Measurements from ENCODE around the gene USH2A.
"Not testable (repeated sequence)": the region's sequence is repeated elsewhere in the genome, so short reads cannot be mapped to it uniquely, and the experiment has no call there.

The USH2A gene

DNA sequence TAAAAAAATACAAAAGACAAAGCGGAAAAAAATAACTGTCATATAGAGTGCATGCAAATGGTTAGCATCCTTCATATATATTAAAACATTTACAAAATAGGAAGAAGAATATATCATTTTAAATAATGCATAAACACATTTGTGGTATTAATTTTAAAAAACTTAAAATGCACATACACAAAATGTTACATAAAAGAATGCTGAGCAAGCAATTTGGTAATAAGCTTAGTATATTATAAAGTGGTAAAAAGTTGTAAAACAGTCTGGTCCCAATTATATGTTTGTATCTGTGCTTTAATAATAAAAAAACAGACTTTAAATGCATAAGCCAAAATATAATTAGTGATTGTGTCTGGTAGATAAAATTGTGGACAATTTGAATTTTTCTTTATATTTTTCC lies 394.6 kb downstream of the USH2A start:
- DNase-seq: no peak

DNA sequence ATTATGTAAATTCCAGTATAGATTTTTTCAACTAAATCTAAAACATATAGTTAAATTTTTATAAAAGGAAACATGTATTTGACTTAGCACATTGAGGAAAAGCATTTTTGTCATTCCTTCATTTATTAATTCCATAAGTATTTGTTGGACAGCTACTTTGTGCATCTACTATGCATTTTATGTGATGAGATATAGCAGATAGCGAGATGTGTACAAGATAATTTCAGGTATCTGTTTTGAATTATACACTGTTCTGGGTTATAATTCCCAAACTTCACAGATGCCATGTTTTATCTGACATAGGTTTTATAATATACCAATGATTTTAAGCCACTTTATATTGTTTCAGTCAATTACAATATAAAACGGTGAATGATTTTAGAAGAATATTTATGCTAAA lies 398.7 kb downstream of the USH2A start:
- DNase-seq: no peak

DNA sequence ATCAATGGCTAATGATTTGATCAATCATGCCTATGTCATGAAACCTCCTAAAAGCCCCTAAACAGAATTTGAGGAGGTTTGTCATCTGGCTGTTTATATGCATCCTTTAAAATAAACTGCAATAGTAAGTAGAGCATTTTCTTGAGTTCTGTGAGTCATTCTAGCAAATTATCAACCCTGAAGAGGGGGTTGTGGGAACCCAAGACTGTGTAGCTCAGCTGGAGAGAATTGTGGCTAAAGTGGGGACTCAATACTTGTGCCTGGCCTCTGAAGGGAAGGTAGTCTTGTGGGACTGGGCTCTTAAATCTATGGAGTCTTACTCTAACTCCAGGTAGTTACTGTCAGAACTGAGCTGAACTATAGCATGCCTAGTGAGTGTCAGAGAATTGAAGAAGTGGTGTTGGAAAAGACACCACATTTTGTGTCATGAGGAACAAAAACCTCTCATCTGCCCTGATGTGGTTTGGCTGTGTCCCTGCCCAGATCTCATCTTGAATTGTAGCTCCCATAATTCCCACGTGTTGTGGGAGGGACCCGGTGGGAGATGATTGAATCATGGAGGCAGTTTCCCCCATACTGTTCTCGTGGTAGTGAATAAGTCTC lies 402.4 kb downstream of the USH2A start:
- no peak for DNase-seq

DNA sequence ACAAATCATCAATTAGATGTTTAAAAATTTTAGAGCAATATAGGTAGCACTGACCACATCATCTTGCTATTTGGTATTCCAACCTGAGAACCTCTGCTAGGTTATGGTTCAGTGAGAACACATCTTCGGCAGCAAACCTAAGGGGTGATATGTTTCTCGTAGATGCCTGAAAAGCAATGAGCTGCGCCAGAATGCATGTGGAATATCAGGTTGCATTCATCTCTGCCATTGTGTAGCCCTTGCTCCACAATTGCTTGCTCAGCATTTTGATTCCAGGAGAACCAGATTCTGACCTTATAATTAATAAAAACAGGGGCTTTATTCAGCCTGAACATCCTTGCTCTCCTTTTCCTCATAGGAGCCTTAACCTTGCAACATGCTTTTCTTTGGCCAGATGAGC lies 408.1 kb downstream of the USH2A start:
- DNase-seq: no peak

DNA sequence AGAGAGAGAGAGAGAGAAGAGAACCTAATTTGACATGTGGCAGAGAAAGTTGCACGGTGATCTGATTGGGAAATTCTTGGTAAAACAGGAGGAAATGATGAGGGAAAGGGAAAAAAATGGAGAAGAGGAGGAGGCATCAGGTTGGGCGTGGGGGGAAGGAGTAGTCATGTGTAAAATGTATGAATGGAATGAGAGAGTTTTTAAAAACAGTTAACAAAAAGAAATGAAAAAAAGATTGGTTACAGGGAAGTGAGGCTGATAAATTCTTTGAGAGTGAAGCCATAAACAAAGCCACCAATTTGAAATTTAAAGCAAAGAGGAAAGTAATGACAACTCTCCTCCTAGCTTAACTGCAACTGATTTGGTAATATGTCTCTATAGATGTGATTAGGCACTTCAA lies 409.2 kb downstream of the USH2A start:
- DNase-seq: no peak

DNA sequence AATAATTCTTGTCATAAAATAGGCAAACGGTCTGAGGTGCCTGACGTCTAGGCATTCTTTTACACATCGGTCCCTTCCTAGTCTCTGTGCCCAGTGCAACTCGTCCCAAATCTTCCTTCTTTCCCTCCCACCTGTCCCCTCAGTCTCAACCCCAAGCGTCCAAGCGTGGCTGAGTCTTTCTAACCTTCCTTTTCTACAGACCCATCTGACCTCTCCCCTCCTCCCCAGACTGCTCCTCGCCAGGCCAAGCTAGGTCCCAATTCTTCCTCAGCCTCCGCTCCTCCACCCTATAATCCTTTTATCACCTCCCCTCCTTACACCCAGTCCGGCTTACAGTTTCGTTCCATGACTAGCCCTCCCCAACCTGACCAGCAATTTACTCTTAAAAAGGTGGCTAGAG lies 413.8 kb downstream of the USH2A start:
- not testable (repeated sequence) for DNase-seq

DNA sequence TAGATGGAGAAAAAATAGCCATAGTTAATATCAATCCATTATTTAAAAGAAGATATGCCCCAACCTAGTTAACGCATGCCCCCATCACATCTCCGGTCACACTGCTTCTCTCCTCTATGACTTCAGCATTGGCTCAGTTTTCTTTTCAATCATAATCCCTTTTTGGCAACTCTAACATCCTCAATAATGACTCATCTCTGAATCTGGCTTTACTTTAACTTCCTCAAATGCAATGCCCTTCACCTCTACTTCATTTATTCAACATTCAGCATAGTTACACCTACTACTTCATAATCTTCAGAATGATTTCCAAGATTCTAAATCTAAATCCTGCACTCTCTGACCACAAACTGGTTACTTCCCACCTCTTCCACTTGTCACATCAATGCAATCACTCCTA lies 417.3 kb downstream of the USH2A start:
- DNase-seq: no peak

DNA sequence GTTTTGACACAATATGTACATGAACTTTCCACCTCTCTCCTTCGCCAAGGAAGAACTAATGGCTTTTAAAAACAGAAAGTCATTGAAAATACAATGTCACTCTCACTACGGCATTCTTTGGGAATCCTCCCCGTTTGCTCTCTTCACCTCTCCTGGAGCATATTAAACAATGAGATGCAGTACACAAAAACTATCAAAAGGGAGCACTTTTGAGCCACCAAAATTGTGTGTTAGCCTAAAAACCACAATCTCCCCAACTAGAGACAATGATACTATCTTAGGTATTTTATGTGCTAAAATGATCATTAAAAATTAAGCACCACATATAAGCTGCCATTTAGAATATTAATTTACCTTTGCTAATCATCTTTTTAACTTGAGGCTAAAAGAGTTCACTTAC lies 430.6 kb downstream of the USH2A start:
- DNase-seq: no peak

DNA sequence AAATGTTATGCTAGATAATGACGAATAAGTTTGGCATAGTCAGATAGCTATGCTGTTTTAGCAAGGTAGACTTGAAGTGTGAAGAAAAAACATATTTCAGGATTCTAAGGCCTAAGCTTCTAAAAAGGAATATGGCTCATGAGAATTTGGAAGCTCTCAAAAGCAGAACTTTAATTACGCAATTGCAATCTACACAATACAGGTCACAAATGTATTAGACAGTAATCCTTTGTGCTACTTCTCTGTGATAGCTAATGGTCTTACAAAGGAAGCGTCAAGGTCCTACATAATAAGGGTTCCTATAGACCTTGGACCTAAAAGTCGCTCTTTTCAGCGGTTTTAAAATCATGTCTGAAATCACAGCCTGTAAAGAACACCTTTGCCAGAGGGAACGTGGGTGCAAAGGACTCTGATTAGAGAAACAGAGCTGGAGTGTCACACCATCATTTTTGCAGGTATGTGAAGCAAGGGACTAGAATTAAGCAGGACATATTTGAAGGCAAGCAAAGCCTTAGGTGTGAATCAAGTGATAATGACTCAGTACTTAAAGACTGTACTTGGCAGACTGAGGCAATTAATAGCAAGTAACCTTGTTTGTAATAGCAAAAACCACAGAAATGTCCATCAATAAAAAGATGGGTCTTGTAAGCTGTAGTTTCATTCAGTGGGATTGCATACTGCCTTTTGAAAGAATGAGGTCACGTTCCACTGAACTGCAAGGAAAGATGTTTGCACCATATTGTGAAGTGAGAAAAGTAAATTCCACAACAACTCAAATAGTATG lies 436.0 kb downstream of the USH2A start:
- DNase-seq: no peak

DNA sequence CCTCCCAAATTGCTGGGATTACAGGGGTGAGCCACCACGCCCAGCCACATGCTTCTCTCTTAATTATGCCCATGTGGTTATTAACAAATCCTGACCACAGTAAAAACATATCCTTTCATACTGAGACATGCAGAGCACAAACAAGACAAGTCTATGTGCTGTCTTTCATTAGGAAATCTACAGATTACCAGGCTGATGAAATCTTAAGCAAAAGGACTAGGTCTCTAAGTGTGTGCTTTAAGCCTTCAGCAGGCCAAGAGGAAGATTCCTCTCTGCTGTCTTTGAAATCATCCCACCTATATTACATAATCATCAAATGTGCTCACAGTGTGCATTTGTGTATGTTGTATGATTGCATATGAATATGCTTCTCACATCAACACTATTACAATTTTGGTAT lies 436.8 kb downstream of the USH2A start:
- no peak for DNase-seq

DNA sequence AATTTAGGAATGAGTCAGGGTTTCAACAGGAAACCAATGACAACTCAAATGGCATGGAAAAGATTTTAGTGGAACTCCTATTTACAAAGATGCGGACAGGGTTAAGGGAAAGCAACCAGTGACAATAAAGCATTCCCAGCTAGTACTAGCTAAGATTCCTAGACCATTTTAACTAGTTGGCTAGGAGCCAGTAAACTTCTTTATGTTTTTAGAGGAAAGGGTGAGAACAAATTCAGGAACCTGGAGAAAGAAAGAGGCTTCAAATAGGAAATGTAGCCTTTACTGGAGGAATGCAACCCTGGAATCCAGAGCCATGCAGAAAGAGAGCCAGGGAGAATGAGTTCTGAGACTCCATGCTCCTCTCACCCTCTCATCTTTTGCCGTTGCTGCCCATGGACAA lies 439.6 kb downstream of the USH2A start:
- no peak for DNase-seq

DNA sequence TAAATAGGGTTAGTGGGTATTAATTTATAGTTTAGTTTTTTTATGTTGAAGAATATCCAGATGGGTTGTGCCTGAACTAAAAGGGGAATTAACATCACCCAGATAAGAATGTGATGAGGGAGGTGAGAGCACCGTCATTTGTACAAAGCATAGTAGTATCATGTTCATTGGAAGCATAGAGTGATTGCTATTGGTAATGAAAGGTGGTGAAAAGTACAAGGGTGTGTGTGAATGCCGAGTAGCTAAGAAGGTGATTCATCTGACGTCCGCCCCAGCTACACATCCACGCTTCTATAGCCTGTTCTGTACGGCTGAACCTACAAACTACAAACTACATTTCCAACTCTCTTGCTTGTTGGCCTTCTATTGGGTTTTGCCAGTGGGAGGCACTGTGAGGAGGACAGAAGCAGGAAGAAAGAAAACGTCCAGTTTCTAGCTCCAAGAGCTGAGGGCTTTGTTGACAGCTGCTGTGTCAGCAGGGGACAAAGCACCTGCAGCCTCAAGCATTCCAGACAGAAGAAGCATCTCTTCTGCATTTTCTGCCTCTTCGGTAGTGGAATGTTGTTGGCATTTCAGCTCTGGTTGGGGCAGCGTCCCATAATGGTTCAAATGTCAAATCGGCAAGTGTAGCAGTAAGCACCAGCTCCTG lies 451.3 kb downstream of the USH2A start:
- DNase-seq: no peak

DNA sequence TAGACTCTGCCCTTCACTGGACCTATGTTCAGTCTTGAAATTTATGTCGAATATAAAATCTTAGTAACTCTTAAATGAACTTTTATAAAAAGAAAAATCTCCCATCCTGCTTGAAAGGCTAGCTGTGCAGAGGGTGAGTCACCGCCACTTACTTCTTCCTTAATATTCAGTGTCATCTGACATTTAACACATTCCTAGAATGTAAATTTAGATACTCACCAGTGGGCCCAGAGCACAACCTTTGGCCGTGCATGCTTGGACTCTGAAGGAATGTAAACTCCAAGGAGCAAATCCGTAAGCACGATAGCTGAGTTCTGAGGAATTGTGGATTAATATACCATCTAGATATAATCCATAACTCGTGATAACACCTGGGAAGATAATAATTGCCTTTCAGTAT lies 452.8 kb downstream of the USH2A start:
- DNase-seq: no peak

DNA sequence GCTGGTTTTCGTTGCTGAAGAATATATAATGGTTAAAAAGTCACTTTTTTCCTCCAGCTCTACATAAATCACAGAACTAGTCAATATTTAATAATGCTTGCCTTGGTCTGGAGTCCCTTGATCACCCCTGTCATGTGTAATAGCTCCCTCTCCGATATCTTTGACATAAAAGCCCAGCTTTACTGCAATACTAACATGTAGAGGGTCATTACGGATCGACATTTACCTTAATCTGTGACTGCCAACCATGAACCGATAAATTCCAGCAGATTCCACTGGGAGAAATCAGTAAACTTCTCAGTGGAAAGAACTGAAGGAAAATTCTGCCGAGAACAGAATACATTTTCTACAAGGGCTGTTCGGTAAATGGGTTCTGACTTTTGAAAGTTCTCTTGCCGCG lies 459.6 kb downstream of the USH2A start:
- no peak for DNase-seq

DNA sequence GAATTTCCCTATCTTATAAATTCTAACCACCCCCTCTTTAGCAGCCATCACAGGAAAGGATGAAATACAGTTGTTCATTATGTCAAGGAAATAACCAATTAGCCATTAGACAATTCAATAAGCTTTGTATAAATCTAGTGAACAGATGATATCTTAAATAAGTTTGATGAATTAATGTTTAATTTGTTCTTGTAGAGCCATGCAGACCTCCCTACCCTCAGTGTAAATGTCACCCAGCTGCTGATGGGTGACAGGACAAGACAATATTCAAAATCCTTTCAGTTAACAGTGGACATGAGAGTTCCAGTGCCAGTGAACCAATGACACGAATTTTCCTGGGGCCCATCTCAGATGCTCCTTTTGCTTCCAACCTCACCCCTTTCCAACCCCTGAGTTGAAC lies 460.2 kb downstream of the USH2A start:
- DNase-seq: no peak

DNA sequence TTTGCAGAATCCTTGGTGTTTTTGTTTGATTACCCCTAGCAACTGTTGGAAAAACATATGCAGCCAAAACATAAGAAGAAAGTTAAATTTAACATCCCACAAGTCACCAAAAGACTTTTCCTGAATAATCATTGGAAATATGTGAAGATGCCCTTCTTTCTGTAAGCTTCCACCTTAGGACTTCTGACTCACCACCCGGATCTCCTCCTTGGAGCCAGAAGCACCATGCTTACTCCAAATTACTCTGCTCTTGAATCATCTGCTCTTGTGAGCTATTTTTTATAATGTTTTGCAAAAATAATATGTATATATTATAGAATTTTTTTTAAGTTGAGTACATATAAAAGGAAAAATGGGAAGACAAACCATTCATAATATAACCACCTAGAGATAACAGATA lies 464.4 kb downstream of the USH2A start:
- DNase-seq: no peak

DNA sequence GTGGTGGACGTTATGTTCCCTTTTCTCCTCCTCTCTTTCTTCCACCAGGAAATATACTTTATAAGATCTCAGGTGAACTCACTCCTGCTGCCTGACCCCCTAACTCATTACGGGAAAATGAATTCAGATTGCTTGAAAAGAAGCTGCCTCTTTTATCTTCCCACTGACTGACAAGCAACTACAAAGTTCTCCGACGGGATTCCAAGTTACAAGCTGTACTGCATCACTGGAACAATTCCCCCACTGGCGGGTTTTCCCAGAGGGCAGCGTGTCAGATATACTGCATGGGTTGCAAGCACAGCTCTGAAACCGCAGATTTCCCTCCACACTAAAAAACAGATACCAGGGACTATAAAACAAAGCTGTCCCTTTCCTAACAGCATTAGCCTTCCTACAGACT lies 465.6 kb downstream of the USH2A start:
- no peak for DNase-seq

DNA sequence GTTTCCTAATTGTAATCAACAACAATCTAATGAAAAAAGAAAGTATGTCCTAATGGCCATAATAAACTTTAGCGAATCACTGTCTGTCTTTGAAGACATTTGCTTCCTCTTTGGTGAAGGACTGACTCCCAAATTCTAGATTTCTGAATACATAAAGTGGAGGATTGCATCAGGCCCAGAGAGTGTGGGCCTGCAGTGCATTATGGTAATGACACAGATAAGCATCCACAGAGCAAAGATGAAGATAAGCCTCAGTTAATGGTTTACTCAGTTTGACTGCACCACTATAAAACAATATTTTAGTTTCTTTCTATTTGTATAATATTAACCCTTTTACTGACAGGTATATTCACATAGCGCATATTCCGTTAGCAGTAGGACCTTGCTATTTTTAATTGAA lies 490.7 kb downstream of the USH2A start:
- DNase-seq: no peak

DNA sequence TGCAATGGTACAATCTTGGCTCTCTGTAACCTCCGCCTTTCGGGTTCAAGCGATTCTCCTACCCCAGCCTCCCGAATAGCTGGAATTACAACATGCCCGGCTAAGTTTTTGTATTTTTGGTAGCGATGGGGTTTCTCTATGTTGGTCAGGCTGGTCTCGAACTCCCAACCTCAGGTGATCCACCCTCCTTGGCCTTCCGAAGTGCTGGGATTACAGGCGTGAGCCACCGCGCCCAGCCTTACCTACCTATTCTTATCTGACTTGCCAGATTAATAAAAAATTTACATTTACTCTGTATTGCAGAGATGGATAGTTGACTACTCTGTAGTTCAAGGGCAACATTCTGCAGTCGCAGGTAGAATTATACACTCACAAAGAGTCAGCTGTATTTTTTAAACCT lies 496.6 kb downstream of the USH2A start:
- DNase-seq: no peak

DNA sequence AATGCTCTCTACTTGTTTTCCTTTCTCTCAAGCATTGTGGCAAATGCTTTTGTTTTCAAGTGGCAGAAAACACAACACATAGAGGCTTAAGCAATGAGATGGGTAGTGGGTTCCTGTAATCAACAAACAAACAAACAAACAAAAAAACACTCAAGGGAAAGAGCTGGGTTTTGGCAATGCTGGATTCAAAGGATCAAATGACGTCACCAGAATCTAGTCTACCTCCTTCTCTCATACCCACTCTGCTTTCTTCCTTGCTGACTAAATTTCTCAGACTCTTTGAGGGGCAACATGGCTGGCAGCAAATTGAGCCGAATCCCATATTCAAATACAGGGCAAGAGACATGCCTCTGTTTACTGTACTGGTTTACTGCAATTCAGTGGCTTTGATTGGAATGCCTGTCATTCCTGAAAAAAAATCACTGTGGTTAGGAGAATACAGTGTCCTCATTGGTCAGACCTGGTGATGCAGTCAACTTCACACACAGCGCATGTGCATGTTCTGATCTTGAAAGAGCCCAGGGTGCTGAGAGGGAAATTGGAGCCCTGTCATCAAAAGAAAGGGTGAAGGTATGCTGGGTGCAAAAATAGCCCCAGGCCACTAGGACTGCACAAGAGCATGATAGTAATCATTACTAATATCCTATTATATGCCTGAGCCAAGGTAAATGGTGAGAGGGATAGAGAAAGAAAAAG lies 500.0 kb downstream of the USH2A start:
- no peak for DNase-seq

DNA sequence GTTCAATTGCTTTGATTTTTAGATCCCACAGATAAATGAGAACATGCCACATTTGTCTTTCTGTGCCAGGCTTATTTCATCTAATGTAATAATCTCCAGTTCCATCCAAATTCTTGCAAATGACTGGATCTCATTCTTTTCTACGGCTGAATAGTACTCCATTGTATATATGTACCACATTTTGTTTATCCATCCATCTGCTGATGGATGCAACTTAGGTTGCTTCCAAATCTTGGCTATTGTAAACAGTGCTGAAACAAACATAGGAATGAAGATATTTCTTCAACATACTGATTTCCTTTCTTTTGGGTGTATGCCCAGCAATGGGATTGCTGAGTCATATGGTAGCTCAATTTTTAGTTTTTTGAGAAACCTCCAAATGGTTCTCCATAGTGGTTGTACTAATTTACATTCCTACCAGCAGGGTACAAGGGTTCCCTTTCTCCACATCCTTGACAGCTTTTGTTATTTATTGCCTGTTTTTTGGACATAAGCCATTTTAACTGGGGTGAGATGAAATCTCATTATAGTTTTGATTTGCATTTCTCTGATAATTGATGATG lies 511.8 kb downstream of the USH2A start:
- no peak for DNase-seq

DNA sequence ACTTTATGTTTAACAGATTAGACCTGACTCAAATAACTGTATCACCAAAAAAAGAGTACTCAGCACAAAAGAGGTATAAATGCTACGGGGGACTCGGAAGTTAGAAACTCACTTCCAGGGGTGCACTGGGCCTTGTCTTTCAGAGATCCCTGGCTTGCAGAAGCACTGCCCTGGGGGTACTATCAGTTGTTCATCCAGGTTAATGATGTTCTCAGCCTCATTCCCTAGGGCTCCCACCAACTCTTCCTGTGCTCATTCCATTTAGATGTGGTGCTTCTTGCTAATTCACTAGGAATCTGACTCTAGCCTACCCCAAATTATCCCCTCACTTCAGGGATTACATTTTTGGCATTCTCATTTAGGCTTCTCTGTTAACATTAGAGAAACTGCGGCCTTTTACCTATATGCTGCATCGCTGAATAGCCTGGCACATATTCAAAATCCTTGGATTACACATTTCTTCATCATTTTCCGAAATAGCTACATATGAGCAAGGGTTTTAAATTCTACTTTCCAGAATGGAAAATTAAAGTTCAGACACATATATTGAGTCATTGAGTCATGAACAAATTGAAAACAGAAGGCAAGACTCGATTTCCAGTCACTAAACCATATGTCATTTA lies 517.6 kb downstream of the USH2A start:
- no peak for DNase-seq

DNA sequence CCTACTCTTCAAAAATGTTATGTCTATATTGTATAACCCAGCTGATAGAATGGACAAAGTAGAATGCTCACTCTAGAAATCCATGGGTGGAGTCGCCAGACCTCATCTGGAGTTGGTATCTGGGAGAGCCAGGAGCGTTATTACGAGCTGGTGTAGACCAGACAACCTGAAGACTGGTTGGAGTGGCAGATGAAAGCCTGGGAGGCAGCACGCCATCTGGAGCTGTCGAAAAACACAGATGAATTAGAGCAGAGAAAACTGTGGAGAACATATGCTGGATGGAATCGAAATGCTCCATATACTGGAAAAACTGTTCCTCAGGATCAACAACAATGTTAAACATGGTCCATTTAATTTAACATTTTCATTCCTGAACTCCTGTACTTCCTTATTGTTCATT lies 522.6 kb downstream of the USH2A start:
- DNase-seq: no peak
